ENCODE results near the gene MRFAP1. TPM values are rescaled to one million over a fixed set of nuclear protein-coding genes. Genes with fewer than 3 reads are reported as not detected.

Gene MRFAP1
- total RNA-seq, 6 experiments from 2014 or later: 103 to 166 (median 129) TPM

DNA sequence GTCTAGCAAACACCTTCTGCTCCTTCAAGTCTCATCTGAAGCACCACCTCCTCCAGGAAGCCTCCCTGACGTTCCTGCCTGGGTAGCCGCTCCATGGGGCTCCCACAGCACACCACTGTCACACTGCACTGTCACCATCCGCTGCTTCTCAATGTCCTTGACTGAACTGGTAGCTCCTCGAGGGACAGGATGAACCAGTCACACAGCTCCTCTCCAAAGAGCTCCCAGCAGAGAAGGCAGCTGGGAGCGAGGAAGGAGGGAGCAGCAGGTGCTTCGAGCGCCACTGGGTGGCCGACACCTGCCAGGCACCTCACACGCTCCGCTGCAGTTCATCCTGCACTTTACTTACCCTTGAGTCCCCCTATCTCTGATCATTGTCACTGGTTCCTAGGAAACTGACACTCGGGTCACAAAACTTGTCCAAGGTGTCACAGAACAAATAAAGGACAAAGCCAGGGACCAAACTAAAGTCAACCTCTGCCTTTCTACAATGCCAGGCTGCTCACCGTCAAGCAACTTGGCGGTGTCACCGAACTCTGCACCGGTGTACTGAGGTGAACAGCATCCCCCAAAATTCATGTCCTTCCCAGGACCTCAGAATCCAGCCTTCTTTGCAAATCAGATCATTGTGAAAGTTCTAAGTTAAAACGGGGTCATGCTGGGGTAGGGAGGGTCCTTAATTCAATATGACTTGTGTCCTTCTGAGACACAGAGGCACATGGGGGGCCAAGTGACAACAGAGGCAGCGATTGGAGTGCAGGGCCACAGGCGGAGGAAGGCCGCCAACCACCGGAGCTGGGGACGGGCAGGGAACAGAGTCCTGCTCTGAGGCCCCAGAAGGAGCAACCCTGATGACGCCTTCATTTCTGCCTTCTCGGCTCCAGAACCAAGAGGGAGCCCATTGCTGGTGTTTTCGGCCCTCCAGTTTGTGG, 47.7 kb downstream of the MRFAP1 start:
- TF ChIP-seq, protein P1, sequence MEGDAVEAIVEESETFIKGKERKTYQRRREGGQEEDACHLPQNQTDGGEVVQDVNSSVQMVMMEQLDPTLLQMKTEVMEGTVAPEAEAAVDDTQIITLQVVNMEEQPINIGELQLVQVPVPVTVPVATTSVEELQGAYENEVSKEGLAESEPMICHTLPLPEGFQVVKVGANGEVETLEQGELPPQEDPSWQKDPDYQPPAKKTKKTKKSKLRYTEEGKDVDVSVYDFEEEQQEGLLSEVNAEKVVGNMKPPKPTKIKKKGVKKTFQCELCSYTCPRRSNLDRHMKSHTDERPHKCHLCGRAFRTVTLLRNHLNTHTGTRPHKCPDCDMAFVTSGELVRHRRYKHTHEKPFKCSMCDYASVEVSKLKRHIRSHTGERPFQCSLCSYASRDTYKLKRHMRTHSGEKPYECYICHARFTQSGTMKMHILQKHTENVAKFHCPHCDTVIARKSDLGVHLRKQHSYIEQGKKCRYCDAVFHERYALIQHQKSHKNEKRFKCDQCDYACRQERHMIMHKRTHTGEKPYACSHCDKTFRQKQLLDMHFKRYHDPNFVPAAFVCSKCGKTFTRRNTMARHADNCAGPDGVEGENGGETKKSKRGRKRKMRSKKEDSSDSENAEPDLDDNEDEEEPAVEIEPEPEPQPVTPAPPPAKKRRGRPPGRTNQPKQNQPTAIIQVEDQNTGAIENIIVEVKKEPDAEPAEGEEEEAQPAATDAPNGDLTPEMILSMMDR (IDR thresholded peaks at IDR 0.05): no peak
- no peak for TF ChIP-seq POLR2A (IDR thresholded peaks at IDR 0.05)
- peaks cover 0 to 23% (median 11%) of the 10 kb centered on the region in 4 donors for H3K4me1 ChIP-seq
- no peaks in the 10 kb centered on the region for H3K9me3 ChIP-seq
- DNase-seq: no peak
- peak in 1 of 4 donors; percentile 7 for ATAC-seq
- no peaks in the 10 kb centered on the region for H3K36me3 ChIP-seq
- no peaks in the 10 kb centered on the region for H3K27me3 ChIP-seq
- H3K27ac ChIP-seq: peak overlapping the region in 1 of 3 donors; percentile 86
- 64% methylated on average over 4 of the region's 24 CpGs for WGBS (ENCODE audit: insufficient coverage, low coverage, low lambda C conversion rate, missing lambda C conversion rate)
- intact Hi-C loops (cut with DNase I): no loop called here
- no peak overlapping the region for H3K4me3 ChIP-seq

DNA sequence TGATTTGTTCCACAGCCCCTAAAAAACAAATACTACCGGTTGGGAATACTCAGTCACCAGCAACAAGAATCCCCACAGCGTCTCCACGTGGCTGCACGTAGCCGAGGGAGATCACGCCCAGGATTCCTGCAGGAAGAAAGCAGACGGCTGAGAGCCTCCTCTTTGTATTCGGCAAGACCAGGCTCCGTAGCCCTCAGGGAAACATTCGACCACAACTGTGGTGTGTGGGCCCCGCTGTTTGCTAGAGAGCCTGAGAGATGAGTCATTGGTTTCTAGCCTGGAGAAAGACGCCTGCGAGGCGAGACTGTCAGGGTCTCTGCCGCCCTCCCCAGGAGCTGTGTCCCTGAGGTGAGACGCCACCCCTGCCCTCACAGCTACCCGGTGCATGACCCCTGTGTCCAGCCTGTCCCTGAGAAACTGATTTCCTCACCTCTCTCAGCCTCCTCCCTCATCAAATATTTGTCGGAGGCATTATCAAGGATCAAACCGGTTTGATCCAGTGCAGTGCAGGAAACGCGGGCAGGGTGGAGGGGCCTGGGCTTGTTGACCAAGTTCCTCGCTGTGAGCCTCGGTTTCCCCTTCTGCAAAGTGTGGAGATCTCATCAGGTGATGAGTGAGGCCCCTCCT, 48.5 kb downstream of the MRFAP1 start:
- WGBS (ENCODE audit: insufficient coverage, low coverage, low lambda C conversion rate, missing lambda C conversion rate): 12% methylated on average over 9 of the region's 23 CpGs
- Histone ChIP-seq H3K36me3 (no peaks in the 10 kb centered on the region), H3K4me1 (peaks cover 0 to 23% (median 11%) of the 10 kb centered on the region in 4 donors), H3K27ac (peak overlapping the region; percentile 39 to 86 (median 62)), H3K27me3 (no peaks in the 10 kb centered on the region), H3K9me3 (no peaks in the 10 kb centered on the region), H3K4me3 (no peak overlapping the region)
- DNase-seq: peak in 2 of 3 donors; percentile 52 to 76
- TF ChIP-seq, protein P1 (IDR thresholded peaks at IDR 0.05): no peak
- TF ChIP-seq POLR2A (IDR thresholded peaks at IDR 0.05): no peak
- peak; percentile 75 to 80 (median 78) for ATAC-seq
- intact Hi-C loops (cut with DNase I): no loop called here

DNA sequence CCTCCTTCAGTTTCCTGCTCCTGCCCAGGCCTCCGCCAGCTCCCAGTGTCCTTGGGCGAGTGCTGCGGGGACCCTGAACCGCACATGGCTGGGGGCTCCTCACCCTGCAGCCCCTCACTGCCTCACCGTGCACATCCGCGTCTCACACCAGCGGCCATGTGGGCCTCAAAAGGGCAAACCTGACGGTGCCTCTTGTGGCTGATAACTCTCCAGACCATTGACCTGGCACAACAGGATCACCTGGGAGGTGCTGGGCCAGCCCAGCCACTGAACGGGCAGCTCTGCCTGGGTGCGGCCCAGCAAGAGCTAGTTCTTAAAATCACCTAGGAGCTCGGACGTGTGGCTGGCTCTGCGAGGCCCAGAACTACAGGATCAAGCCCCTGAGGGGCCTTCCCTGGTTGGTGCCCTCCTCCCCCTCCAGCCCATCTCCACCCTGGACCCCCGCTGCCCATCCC, 49.0 kb downstream of the MRFAP1 start:
- no peaks in the 10 kb centered on the region for H3K9me3 ChIP-seq
- TF ChIP-seq, protein P1 (IDR thresholded peaks at IDR 0.05): no peak
- no peak for TF ChIP-seq POLR2A (IDR thresholded peaks at IDR 0.05)
- ATAC-seq: peak; percentile 80 to 89 (median 84)
- peak overlapping the region; percentile 39 to 86 (median 62) for H3K27ac ChIP-seq
- no peak overlapping the region for H3K4me3 ChIP-seq
- peaks cover 0 to 23% (median 11%) of the 10 kb centered on the region in 4 donors for H3K4me1 ChIP-seq
- intact Hi-C loops (cut with DNase I): no loop called here
- 34% methylated on average over 5 of the region's 15 CpGs for WGBS (ENCODE audit: insufficient coverage, low coverage, low lambda C conversion rate, missing lambda C conversion rate)
- peak in 2 of 3 donors; percentile 48 to 78 for DNase-seq
- no peaks in the 10 kb centered on the region for H3K36me3 ChIP-seq
- H3K27me3 ChIP-seq: no peaks in the 10 kb centered on the region

Other genes starting within 250 kb of the MRFAP1 start
- gene PPP2R2C, start 168.1 kb upstream of the MRFAP1 start, total RNA-seq: under 1 TPM in 2 of 6 experiments, not detected in 4; 0.12 to 0.27 TPM
- 10 to 100 TPM; 22.3 to 34.1 (median 27.5) TPM for gene MAN2B2, start 65.5 kb upstream of the MRFAP1 start, total RNA-seq
- gene S100P, start 53.2 kb downstream of the MRFAP1 start, total RNA-seq: 1 to 10 TPM in 4 of 6 experiments, under 1 TPM in 2; 0.59 to 6.3 (median 2.7) TPM
- 10 to 100 TPM; 18.9 to 30.7 (median 28.4) TPM for gene MRFAP1L1, start 69.2 kb downstream of the MRFAP1 start, total RNA-seq
- 1 to 10 TPM; 3.0 to 9.9 (median 6.6) TPM for gene BLOC1S4, start 75.5 kb downstream of the MRFAP1 start, total RNA-seq
- 10 to 100 TPM; 12.0 to 23.8 (median 16.5) TPM for gene KIAA0232, start 142.0 kb downstream of the MRFAP1 start, total RNA-seq

Data from right lobe of liver (tissue), 6 donors.